Tibial nerve (tissue), 4 donors: ENCODE results near the gene XCR1.

Experiments
- CTCF ChIP-seq, 5 experiments: fragments of 200-600 bp in 3 of 5; fragments of 450-650 bp in 2 of 5; sonication (generic) in 3 of 5; IDR thresholded peaks; one replicate each; pipeline ENCODE4 v1.5.1; 2016 to 2019; ENCODE audit warnings: antibody characterized with exemption in 5 of 5, mild to moderate bottlenecking in 3 of 5, moderate library complexity in 2 of 5
- EP300 ChIP-seq, 2 donors: sonication (generic); formaldehyde crosslinking; IDR thresholded peaks; one replicate each; pipeline ENCODE4 v1.6.1; 2017; ENCODE audit warnings: antibody characterized with exemption in 2 of 2, mild to moderate bottlenecking in 1 of 2
- POLR2A ChIP-seq, 2 donors: fragments of 450-650 bp; IDR thresholded peaks; one replicate each; pipeline ENCODE4 v1.6.1; 2017; ENCODE audit warnings: antibody characterized with exemption in 2 of 2, mild to moderate bottlenecking in 2 of 2, moderate library complexity in 2 of 2

GRCh38 chr3:46027021-46027705 is at the start of gene XCR1:
- TF ChIP-seq CTCF (IDR thresholded peaks at IDR 0.05) (no peak), POLR2A (IDR thresholded peaks at IDR 0.05) (no peak), EP300 (IDR thresholded peaks at IDR 0.05) (no peak)
